ENCODE measurements around the gene TLR10.

TLR10 gene

DNA sequence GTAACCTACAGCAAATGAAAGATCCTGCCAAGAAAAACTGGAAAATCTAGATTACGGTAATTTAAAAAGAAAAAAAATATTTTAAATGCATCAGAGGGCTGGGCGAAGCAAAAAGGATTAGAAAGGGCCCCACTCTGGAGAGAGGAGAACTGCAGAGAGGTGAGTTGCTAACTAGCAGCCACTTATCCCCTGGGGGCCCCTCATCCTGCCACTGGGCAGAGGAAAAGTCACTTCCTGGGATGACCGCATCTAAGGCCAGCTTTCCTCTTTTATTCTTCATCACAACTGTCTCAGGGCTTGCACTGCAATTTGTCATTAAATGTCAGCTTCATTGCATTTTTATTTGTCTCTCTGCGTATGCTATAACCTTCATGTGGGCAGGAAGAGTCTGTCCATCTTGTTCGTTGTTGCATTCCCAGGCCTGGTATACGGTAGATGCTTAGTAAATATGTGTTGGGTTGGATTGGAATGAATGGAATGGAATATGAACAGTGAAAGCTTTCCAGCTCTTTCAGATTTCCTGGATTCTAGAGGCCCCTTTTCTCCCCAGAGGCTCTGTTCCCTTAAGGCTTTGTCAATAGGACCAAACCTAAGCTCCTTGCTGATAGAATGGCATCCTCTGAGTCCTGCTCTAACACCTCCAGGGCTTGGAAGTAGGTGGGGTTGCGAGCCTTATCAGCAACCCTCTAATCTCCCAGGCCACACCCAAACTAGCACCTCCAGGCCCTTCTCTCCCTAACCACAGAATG lies 58.9 kb downstream of the TLR10 start:
- no peak for FAIRE-seq

DNA sequence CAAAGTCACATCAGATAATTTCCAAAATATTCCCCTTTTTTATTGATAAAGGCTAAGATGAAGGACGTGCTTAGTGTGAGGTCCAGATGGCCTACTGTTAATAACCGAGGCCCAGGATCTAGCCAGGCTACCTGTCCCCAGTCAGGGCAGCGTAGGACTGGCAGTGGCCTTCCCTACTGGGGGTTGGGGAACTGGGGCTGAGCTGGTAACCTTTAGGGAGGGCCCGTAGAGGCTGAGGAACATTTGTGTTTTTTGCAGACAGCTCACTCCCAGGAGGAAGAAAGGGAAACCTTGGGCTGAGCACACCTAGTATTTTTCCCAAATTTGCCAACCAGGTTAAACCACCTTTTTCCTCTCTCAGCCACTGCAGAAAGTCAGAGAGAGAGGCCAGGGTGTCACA lies 59.7 kb downstream of the TLR10 start:
- no peak for FAIRE-seq
